ENCODE results near the gene COL23A1. TPM values are rescaled to one million over a fixed set of nuclear protein-coding genes. Genes with fewer than 3 reads are reported as not detected.

Gene COL23A1
- total RNA-seq, 1 experiment from 2014 or later = 15.0 TPM

- TF ChIP-seq STAT6 (CRISPR knock-in tag; conservative IDR thresholded peaks at IDR 0.05; ENCODE audit: low read depth) (no peak), RORB (CRISPR knock-in tag; IDR thresholded peaks at IDR 0.05) (no peak), SOX15 (CRISPR knock-in tag; IDR thresholded peaks at IDR 0.05) (no peak), FOXK1 (CRISPR knock-in tag; IDR thresholded peaks at IDR 0.05) (no peak), NFE2L1 (CRISPR knock-in tag; IDR thresholded peaks at IDR 0.05) (no peak), GTF2I (CRISPR knock-in tag; conservative IDR thresholded peaks at IDR 0.05) (no peak), CBFB (CRISPR knock-in tag; IDR thresholded peaks at IDR 0.05; ENCODE audit: low read depth) (no peak), ELF4 (CRISPR knock-in tag; IDR thresholded peaks at IDR 0.05; ENCODE audit: low read depth) (no peak)
- TF ChIP-seq, protein P1, sequence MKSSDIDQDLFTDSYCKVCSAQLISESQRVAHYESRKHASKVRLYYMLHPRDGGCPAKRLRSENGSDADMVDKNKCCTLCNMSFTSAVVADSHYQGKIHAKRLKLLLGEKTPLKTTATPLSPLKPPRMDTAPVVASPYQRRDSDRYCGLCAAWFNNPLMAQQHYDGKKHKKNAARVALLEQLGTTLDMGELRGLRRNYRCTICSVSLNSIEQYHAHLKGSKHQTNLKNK (CRISPR knock-in tag; IDR thresholded peaks at IDR 0.05) = no peak
- TF ChIP-seq, protein P2, sequence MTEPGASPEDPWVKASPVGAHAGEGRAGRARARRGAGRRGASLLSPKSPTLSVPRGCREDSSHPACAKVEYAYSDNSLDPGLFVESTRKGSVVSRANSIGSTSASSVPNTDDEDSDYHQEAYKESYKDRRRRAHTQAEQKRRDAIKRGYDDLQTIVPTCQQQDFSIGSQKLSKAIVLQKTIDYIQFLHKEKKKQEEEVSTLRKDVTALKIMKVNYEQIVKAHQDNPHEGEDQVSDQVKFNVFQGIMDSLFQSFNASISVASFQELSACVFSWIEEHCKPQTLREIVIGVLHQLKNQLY (CRISPR knock-in tag; IDR thresholded peaks at IDR 0.05) = no peak
- TF ChIP-seq, protein P3, sequence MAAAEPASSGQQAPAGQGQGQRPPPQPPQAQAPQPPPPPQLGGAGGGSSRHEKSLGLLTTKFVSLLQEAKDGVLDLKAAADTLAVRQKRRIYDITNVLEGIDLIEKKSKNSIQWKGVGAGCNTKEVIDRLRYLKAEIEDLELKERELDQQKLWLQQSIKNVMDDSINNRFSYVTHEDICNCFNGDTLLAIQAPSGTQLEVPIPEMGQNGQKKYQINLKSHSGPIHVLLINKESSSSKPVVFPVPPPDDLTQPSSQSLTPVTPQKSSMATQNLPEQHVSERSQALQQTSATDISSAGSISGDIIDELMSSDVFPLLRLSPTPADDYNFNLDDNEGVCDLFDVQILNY (CRISPR knock-in tag; IDR thresholded peaks at IDR 0.05) = no peak
- TF ChIP-seq, protein P4, sequence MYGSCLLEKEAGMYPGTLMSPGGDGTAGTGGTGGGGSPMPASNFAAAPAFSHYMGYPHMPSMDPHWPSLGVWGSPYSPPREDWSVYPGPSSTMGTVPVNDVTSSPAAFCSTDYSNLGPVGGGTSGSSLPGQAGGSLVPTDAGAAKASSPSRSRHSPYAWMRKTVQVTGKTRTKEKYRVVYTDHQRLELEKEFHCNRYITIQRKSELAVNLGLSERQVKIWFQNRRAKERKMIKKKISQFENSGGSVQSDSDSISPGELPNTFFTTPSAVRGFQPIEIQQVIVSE (CRISPR knock-in tag; IDR thresholded peaks at IDR 0.05; ENCODE audit: borderline replicate concordance) = no peak
- Mint-ChIP-seq H3K9me3 (no peaks in the 10 kb centered on the region), H3K27ac (no peak overlapping the region), H3K27me3 (ENCODE audit: low read depth) (no peaks in the 10 kb centered on the region), H3K36me3 (no peaks in the 10 kb centered on the region), H3K4me3 (no peak overlapping the region), H3K4me1 (peaks cover 11% of the 10 kb centered on the region)
- DNase-seq (ENCODE audit: low spot score) (no peak), ATAC-seq (no peak)
- ChIA-PET CTCF (interaction anchor here (0.5 to 3.3 kb wide), 3 partner anchors 14 to 392 kb away, joined by 3 to 11 read pairs (median 3); partner anchors contain the start of gene COL23A1), POLR2A (no interaction called here)
Measured at GRCh38 chr5:178237431-178238312, 352.5 kb downstream of the COL23A1 start.

- H3K36me3 Mint-ChIP-seq = no peaks in the 10 kb centered on the region
- POLR2A ChIA-PET = no interaction called here
- ATAC-seq = no peak
- no peak overlapping the region for H3K27ac Mint-ChIP-seq
- H3K9me3 Mint-ChIP-seq = no peaks in the 10 kb centered on the region
- CTCF ChIA-PET = interaction anchor here (1.2 to 3.3 kb wide), 2 partner anchors 57 to 354 kb away, joined by 3 to 11 read pairs; partner anchors contain the start of gene COL23A1
- TF ChIP-seq RELA (CRISPR knock-in tag; IDR thresholded peaks at IDR 0.05; ENCODE audit: borderline replicate concordance) (no peak), NFATC4 (CRISPR knock-in tag; IDR thresholded peaks at IDR 0.05) (no peak), ZNF232 (CRISPR knock-in tag; IDR thresholded peaks at IDR 0.05) (no peak)
- TF ChIP-seq, protein P3 (CRISPR knock-in tag; IDR thresholded peaks at IDR 0.05) = no peak
- TF ChIP-seq, protein P5, sequence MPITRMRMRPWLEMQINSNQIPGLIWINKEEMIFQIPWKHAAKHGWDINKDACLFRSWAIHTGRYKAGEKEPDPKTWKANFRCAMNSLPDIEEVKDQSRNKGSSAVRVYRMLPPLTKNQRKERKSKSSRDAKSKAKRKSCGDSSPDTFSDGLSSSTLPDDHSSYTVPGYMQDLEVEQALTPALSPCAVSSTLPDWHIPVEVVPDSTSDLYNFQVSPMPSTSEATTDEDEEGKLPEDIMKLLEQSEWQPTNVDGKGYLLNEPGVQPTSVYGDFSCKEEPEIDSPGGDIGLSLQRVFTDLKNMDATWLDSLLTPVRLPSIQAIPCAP (CRISPR knock-in tag; IDR thresholded peaks at IDR 0.05) = no peak
- DNase-seq (ENCODE audit: low spot score) = no peak
- no peak overlapping the region for H3K4me3 Mint-ChIP-seq
- peaks cover 15% of the 10 kb centered on the region for H3K4me1 Mint-ChIP-seq
- H3K27me3 Mint-ChIP-seq (ENCODE audit: low read depth) = no peaks in the 10 kb centered on the region
Measured at GRCh38 chr5:178236679-178237078, 353.5 kb downstream of the COL23A1 start.
